LNCaP clone FGC (cell line): ENCODE results near the gene FOXL1.
A peak's percentile ranks its signal among the peaks of the same experiment; 100 is the strongest.

Experiments used
- DNase-seq: peaks from one replicate; pipeline ENCODE4 v3.0.0-alpha.2; 2011; ENCODE audit warnings: low read depth
- H3K4me3 ChIP-seq: 2 replicates; pipeline ENCODE4 v1.5.1; 2011; ENCODE audit warnings: mild to moderate bottlenecking, low read depth, low read length, control low read depth
- CTCF ChIP-seq: IDR thresholded peaks from 2 replicates; pipeline ENCODE4 v1.5.1; 2012; ENCODE audit warnings: mild to moderate bottlenecking; ENCODE audit not compliant: control insufficient read depth, insufficient read depth; ENCODE audit errors: extremely low read depth

The FOXL1 gene

GRCh38 chr16:86547286-86547685 is 31.1 kb upstream of the FOXL1 start:
- DNase-seq = no peak
- TF ChIP-seq CTCF = no peak
- no peak overlapping the region for H3K4me3 ChIP-seq

- TF ChIP-seq CTCF = no peak
- no peak for DNase-seq
Observed at GRCh38 chr16:86549076-86549892, 29.1 kb upstream of the FOXL1 start.

GRCh38 chr16:86549893-86550190 is 28.5 kb upstream of the FOXL1 start:
- TF ChIP-seq CTCF = no peak
- DNase-seq = no peak
- H3K4me3 ChIP-seq = no peak overlapping the region

More at GRCh38 chr16:86549076-86549892, 29.1 kb upstream of the FOXL1 start:
- no peak overlapping the region for H3K4me3 ChIP-seq

GRCh38 chr16:86550281-86550680 is 28.1 kb upstream of the FOXL1 start:
- TF ChIP-seq CTCF = no peak
- DNase-seq = no peak
- H3K4me3 ChIP-seq = no peak overlapping the region

GRCh38 chr16:86553356-86553755 is 25.0 kb upstream of the FOXL1 start:
- DNase-seq = no peak
- H3K4me3 ChIP-seq = no peak overlapping the region
- no peak for TF ChIP-seq CTCF

- no peak for TF ChIP-seq CTCF
- no peak for DNase-seq
Observed at GRCh38 chr16:86554599-86554916, 23.8 kb upstream of the FOXL1 start.

More at GRCh38 chr16:86554599-86554916, 23.8 kb upstream of the FOXL1 start:
- H3K4me3 ChIP-seq = peak overlapping the region; percentile 95
